Fibroblast of peridontal ligament (primary cell): Measurements from ENCODE around the gene NNAT.
A peak's percentile ranks its signal among the peaks of the same experiment; 100 is the strongest.

Experiments
- DNase-seq: peaks from one replicate; pipeline ENCODE4 v3.0.0-alpha.2; 2010; ENCODE audit errors: extremely low read depth

The NNAT gene

GRCh38 chr20:37566590-37567330 is 45.7 kb downstream of the NNAT start:
- no peak for DNase-seq

GRCh38 chr20:37567331-37567665 is 46.2 kb downstream of the NNAT start:
- no peak for DNase-seq

GRCh38 chr20:37567671-37568588 is 46.9 kb downstream of the NNAT start:
- peak; percentile 3 for DNase-seq

GRCh38 chr20:37570419-37570818 is 49.4 kb downstream of the NNAT start:
- no peak for DNase-seq

- no peak for DNase-seq
Measured at GRCh38 chr20:37571033-37571432, 50.0 kb downstream of the NNAT start.
